ENCODE measurements around the gene B3GALT5. TPM values are rescaled to one million over a fixed set of nuclear protein-coding genes. Genes with fewer than 3 reads are reported as not detected.
A peak's percentile ranks its signal among the peaks of the same experiment; 100 is the strongest.
"Not testable (repeated sequence)": the region's sequence is repeated elsewhere in the genome, so short reads cannot be mapped to it uniquely, and the experiment has no call there.

B3GALT5 gene
- polyA plus RNA-seq, 2 of the 4 experiments (the other 2 are of a cell fraction) = 0.39 to 0.52 TPM

DNA sequence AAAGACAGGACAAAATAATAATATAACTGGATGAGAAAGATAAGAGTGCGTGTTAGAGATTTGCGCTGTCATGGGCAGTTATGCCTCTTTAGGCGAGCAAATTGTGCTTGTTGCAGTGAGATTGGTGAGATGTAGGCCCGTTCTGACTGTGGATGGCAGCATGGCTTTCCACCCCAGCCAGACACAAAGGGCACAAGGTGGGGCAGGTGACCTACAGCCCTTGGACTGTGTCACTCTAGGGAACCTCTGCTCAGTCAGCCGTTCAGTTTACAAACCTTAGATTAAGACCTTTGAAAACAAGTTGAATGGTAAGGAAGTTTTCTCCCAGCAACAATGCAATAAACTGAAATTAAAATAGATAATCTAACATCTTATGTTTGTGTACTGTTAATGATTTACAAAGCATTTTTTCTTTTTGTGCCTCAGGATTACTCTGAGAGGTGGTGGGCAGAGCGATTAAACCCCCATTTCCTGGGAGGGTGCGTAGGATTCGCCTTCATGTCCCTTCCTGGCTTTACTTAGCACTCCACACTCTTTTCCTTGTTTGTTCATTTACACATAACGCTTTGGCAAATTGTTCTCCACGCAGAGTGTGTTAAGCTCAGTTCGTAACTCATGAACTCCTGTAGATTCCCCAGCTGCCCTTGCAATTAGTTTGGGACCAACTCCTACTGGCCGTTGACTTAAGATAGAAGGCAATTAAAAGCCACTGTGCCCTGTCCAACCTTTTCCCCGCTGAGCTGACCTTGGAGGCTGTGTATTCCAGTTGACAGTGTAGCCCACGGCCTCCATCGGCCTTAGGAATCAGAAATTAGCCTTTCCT, 74.1 kb downstream of the B3GALT5 start:
- peak overlapping the region; percentile 17 to 46; a peak in 1 of 6 replicates for H3K27ac ChIP-seq
- FAIRE-seq (no peak), DNase-seq (ENCODE audit: low read depth in 1 of 2, low spot score in 1 of 2) (no peak), ATAC-seq (no peak)
- CTCF ChIA-PET = no interaction called here
- WGBS (ENCODE audit: missing lambda C conversion rate) = 67% methylated on average over 15 of the region's 15 CpGs
- TF ChIP-seq KDM1A (IDR thresholded peaks at IDR 0.05; ENCODE audit: low read depth) (no peak), ZNF302 (CRISPR knock-in tag; IDR thresholded peaks at IDR 0.05) (no peak), RARB (CRISPR knock-in tag; IDR thresholded peaks at IDR 0.05) (no peak), POLR2AphosphoS2 (conservative IDR thresholded peaks at IDR 0.05; ENCODE audit: low read length) (no peak), MAFK (IDR thresholded peaks at IDR 0.05; ENCODE audit: partially characterized antibody) (no peak), CBX8 (IDR thresholded peaks at IDR 0.05) (no peak), SREBF2 (IDR thresholded peaks at IDR 0.05) (no peak), FOXS1 (CRISPR knock-in tag; IDR thresholded peaks at IDR 0.05) (no peak), MYC (IDR thresholded peaks at IDR 0.05; ENCODE audit: borderline replicate concordance, low read length) (no peak), KDM5A (IDR thresholded peaks at IDR 0.05) (no peak), CBX2 (IDR thresholded peaks at IDR 0.05; ENCODE audit: borderline replicate concordance, low read depth) (no peak), RNF2 (IDR thresholded peaks at IDR 0.05; ENCODE audit: borderline replicate concordance, low read depth) (no peak)
- no peak overlapping the region for H3K4me3 ChIP-seq
- H3K4me2 ChIP-seq = 0 out of 3 replicates have a peak overlapping the region, but pooled peaks have one; percentile 25
- H3K9me3 ChIP-seq = peaks cover 3% of the 10 kb centered on the region; the same call in 2 of the 3 replicates
- peaks cover 8% of the 10 kb centered on the region for H3K4me1 ChIP-seq
- POLR2A ChIA-PET = no interaction called here

DNA sequence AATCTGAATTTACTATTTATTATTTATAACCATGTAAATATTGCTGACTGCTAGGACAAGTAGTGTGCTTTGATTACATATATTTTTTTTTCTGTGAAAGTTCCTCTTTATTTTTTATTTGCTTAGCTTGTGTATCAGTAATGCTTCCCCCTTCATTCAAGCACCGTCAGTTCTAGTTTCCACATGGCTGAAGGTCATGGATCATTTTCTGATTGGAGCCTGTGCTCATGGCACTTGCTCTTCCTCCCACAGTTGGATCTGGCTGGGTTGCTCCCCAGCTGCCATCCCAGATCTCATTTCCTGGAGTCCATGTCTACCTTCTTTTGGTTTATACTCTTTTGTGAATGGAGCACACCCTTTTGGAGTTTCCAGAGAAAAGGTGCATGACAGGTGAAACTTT, 75.3 kb downstream of the B3GALT5 start:
- ChIA-PET POLR2A (no interaction called here), CTCF (no interaction called here)
- WGBS (ENCODE audit: missing lambda C conversion rate) = 88% methylated on average over 1 of the region's 1 CpG
- Histone ChIP-seq H3K4me2 (no peak overlapping the region), H3K4me3 (no peak overlapping the region), H3K4me1 (peaks cover 8% of the 10 kb centered on the region; the same call in 2 of the 3 replicates), H3K9me3 (peaks cover 3% of the 10 kb centered on the region; the same call in 2 of the 3 replicates), H3K27ac (no peak overlapping the region)
- TF ChIP-seq, protein P1, sequence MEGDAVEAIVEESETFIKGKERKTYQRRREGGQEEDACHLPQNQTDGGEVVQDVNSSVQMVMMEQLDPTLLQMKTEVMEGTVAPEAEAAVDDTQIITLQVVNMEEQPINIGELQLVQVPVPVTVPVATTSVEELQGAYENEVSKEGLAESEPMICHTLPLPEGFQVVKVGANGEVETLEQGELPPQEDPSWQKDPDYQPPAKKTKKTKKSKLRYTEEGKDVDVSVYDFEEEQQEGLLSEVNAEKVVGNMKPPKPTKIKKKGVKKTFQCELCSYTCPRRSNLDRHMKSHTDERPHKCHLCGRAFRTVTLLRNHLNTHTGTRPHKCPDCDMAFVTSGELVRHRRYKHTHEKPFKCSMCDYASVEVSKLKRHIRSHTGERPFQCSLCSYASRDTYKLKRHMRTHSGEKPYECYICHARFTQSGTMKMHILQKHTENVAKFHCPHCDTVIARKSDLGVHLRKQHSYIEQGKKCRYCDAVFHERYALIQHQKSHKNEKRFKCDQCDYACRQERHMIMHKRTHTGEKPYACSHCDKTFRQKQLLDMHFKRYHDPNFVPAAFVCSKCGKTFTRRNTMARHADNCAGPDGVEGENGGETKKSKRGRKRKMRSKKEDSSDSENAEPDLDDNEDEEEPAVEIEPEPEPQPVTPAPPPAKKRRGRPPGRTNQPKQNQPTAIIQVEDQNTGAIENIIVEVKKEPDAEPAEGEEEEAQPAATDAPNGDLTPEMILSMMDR (IDR thresholded peaks at IDR 0.05) = no peak
- TF ChIP-seq JUN (IDR thresholded peaks at IDR 0.05) = no peak
- TF ChIP-seq EP300 (IDR thresholded peaks at IDR 0.05) = no peak
- TF ChIP-seq HEYL (CRISPR knock-in tag; IDR thresholded peaks at IDR 0.05) = no peak
- TF ChIP-seq, protein P2, sequence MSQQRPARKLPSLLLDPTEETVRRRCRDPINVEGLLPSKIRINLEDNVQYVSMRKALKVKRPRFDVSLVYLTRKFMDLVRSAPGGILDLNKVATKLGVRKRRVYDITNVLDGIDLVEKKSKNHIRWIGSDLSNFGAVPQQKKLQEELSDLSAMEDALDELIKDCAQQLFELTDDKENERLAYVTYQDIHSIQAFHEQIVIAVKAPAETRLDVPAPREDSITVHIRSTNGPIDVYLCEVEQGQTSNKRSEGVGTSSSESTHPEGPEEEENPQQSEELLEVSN (IDR thresholded peaks at IDR 0.05; ENCODE audit: borderline replicate concordance, low read depth) = no peak
- no peak for TF ChIP-seq RCOR1 (IDR thresholded peaks at IDR 0.05; ENCODE audit: low read depth, low read length)
- no peak for TF ChIP-seq RNF2 (IDR thresholded peaks at IDR 0.05; ENCODE audit: borderline replicate concordance, low read depth)
- TF ChIP-seq MAFK (IDR thresholded peaks at IDR 0.05; ENCODE audit: partially characterized antibody) = no peak
- no peak for TF ChIP-seq BHLHE40 (IDR thresholded peaks at IDR 0.05; ENCODE audit: low read depth, low read length)
- no peak for TF ChIP-seq CBX2 (IDR thresholded peaks at IDR 0.05; ENCODE audit: borderline replicate concordance, low read depth)
- no peak for TF ChIP-seq EHMT2 (IDR thresholded peaks at IDR 0.05; ENCODE audit: low read depth)
- no peak for TF ChIP-seq EHF (CRISPR knock-in tag; IDR thresholded peaks at IDR 0.05)
- no peak for TF ChIP-seq JUNB (IDR thresholded peaks at IDR 0.05)
- TF ChIP-seq HOXB13 (CRISPR knock-in tag; IDR thresholded peaks at IDR 0.05; ENCODE audit: low read depth) = no peak
- ATAC-seq = no peak
- no peak for FAIRE-seq
- no peak for DNase-seq (ENCODE audit: low read depth in 1 of 2, low spot score in 1 of 2)

DNA sequence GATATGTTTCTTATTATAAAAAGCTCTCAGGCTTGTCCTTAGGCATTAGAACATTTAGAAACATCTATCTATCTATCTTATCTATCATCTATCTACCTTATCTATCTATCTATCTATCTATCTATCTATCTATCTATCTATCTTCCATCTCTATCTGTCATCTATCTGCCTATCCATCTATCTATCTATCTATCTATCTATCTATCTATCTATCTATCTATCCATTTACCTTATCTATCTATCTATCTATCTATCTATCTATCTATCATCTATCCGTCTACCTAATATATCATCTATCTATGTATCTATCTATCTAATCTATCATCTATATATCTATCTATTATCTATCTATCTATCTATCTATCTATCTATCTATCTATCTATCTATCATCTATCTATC, 77.1 kb downstream of the B3GALT5 start:
- H3K27ac ChIP-seq; FAIRE-seq; CTCF ChIA-PET; ATAC-seq; H3K4me1 ChIP-seq; H3K9me3 ChIP-seq; H3K4me2 ChIP-seq; DNase-seq (ENCODE audit: low read depth in 1 of 2, low spot score in 1 of 2); H3K4me3 ChIP-seq; POLR2A ChIA-PET: not testable (repeated sequence)
- 89% methylated on average over 1 of the region's 1 CpG for WGBS (ENCODE audit: missing lambda C conversion rate)
